HepG2 (cell line): Measurements from ENCODE around the gene HARBI1. TPM values are rescaled to one million over a fixed set of nuclear protein-coding genes. Genes with fewer than 3 reads are reported as not detected.

Experiments used
- BORCS8-MEF2B ChIP-seq: sonication (generic); formaldehyde crosslinking; IDR thresholded peaks from 2 replicates; pipeline ENCODE4 v1.8.0; 2022; ENCODE audit warnings: mild to moderate bottlenecking, missing genetic modification reagents
- CENPX ChIP-seq: sonication (generic); formaldehyde crosslinking; IDR thresholded peaks from 2 replicates; pipeline ENCODE4 v1.9.0; 2021; ENCODE audit warnings: mild to moderate bottlenecking, missing genetic modification reagents, moderate library complexity
- CHD2 ChIP-seq: IDR thresholded peaks from 2 replicates; pipeline ENCODE4 v1.6.1; 2011; ENCODE audit warnings: low read depth, low read length, improper control_type of control experiment
- EED ChIP-seq: sonication (generic); formaldehyde crosslinking; IDR thresholded peaks from 2 replicates; pipeline ENCODE4 v1.5.0; 2020; ENCODE audit warnings: mild to moderate bottlenecking, missing genetic modification reagents
- FLYWCH1 ChIP-seq: sonication (generic); formaldehyde crosslinking; IDR thresholded peaks from 2 replicates; pipeline ENCODE4 v1.8.1; 2023; ENCODE audit warnings: mild to moderate bottlenecking, missing genetic modification reagents
- FOXA1 ChIP-seq, 2 experiments: fragments of 450-650 bp in 1 of 2; sonication (generic) in 1 of 2; formaldehyde crosslinking in 1 of 2; IDR thresholded peaks; 2 replicates each; pipeline versions ENCODE4 v1.4.0 to v1.6.1; 2016 to 2020; ENCODE audit warnings: missing genetic modification reagents in 1 of 2
- GMEB2 ChIP-seq: IDR thresholded peaks from 2 replicates; pipeline ENCODE4 v1.6.1; 2016; ENCODE audit warnings: missing biosample characterization, missing genetic modification reagents, low read depth
- HDAC2 ChIP-seq: sonication (generic); formaldehyde crosslinking; IDR thresholded peaks from 2 replicates; pipeline ENCODE4 v1.4.0; 2020; ENCODE audit warnings: missing genetic modification reagents
- HNF1B ChIP-seq: sonication (generic); formaldehyde crosslinking; IDR thresholded peaks from 2 replicates; pipeline ENCODE4 v1.5.1; 2020; ENCODE audit warnings: mild to moderate bottlenecking, moderate library complexity, missing genetic modification reagents
- HNRNPUL1 ChIP-seq: fragments of 200-400 bp; formaldehyde crosslinking; IDR thresholded peaks from 2 replicates; pipeline ENCODE4 v1.6.1; 2017; ENCODE audit warnings: low read depth, mild to moderate bottlenecking, low read length, moderate library complexity
- IKZF4 ChIP-seq: sonication (generic); formaldehyde crosslinking; IDR thresholded peaks from 2 replicates; pipeline ENCODE4 v1.5.1; 2020; ENCODE audit warnings: borderline replicate concordance, mild to moderate bottlenecking, low read depth, missing genetic modification reagents; ENCODE audit errors: not compliant biosample characterization
- KDM2A ChIP-seq: sonication (generic); formaldehyde crosslinking; IDR thresholded peaks from 2 replicates; pipeline ENCODE4 v1.4.0; 2020; ENCODE audit warnings: low read depth, missing genetic modification reagents, borderline replicate concordance
- MTA1 ChIP-seq: sonication (generic); formaldehyde crosslinking; IDR thresholded peaks from 2 replicates; pipeline ENCODE4 v1.4.0; 2020; ENCODE audit warnings: missing genetic modification reagents, mild to moderate bottlenecking, borderline replicate concordance
- MXD3 ChIP-seq: IDR thresholded peaks from 2 replicates; pipeline ENCODE4 v1.6.1; 2016; ENCODE audit warnings: mild to moderate bottlenecking, missing biosample characterization, missing genetic modification reagents
- RELA ChIP-seq: sonication (generic); formaldehyde crosslinking; IDR thresholded peaks from 2 replicates; pipeline ENCODE4 v1.4.0; 2020; ENCODE audit warnings: missing genetic modification reagents
- XRCC5 ChIP-seq: fragments of 200-400 bp; formaldehyde crosslinking; optimal IDR thresholded peaks from 2 replicates; pipeline ENCODE3; 2017; ENCODE audit warnings: mild to moderate bottlenecking, low read length
- ZNF17 ChIP-seq: sonication (generic); formaldehyde crosslinking; IDR thresholded peaks from 2 replicates; pipeline ENCODE4 v1.5.0; 2020; ENCODE audit warnings: mild to moderate bottlenecking, missing genetic modification reagents
- ZNF263 ChIP-seq: sonication (generic); formaldehyde crosslinking; IDR thresholded peaks from 2 replicates; pipeline ENCODE4 v1.4.0; 2020; ENCODE audit warnings: missing genetic modification reagents
- ZNF30 ChIP-seq: sonication (generic); formaldehyde crosslinking; IDR thresholded peaks from 2 replicates; pipeline ENCODE4 v1.5.0; 2020; ENCODE audit warnings: mild to moderate bottlenecking, missing genetic modification reagents
- ZNF326 ChIP-seq: sonication (generic); formaldehyde crosslinking; IDR thresholded peaks from 2 replicates; pipeline ENCODE4 v1.4.0; 2020; ENCODE audit warnings: missing genetic modification reagents, borderline replicate concordance
- ZNF430 ChIP-seq: sonication (generic); formaldehyde crosslinking; IDR thresholded peaks from 2 replicates; pipeline ENCODE4 v1.9.0; 2021; ENCODE audit warnings: mild to moderate bottlenecking, missing genetic modification reagents
- ZNF451 ChIP-seq: sonication (generic); formaldehyde crosslinking; IDR thresholded peaks from 2 replicates; pipeline ENCODE4 v1.5.0; 2020; ENCODE audit warnings: mild to moderate bottlenecking, missing genetic modification reagents
- ZNF550 ChIP-seq: sonication (generic); formaldehyde crosslinking; IDR thresholded peaks from 2 replicates; pipeline ENCODE4 v1.4.0; 2020; ENCODE audit warnings: mild to moderate bottlenecking, missing genetic modification reagents, borderline replicate concordance
- ZNF614 ChIP-seq: IDR thresholded peaks from 2 replicates; pipeline ENCODE4 v1.6.1; 2018; ENCODE audit warnings: missing biosample characterization, missing genetic modification reagents, inconsistent platforms, borderline replicate concordance
- ZNF792 ChIP-seq: IDR thresholded peaks from 2 replicates; pipeline ENCODE4 v1.6.1; 2016
- ZSCAN5A ChIP-seq: sonication (generic); formaldehyde crosslinking; IDR thresholded peaks from 2 replicates; pipeline ENCODE4 v1.8.0; 2022; ENCODE audit warnings: mild to moderate bottlenecking, missing genetic modification reagents, borderline replicate concordance
- polyA plus RNA-seq, 8 experiments: library from polyadenylated mRNA; depleted of rRNA in 3 of 8; stranded (reverse) in 7 of 8; unstranded in 1 of 8; fragments of >200 nt; fragmentation: Illumina TruSeq in 4 of 8; extraction: Trizol in 4 of 8; gene quantifications; 2 replicates each; pipeline versions ENCODE4 v1.2.1 to v1.2.3, GENCODE V29; 2011 to 2016; ENCODE audit warnings: low read depth in 4 of 8, missing spikeins in 1 of 8, mixed read lengths in 1 of 8; ENCODE audit not compliant: insufficient read depth in 1 of 8
- total RNA-seq, 5 experiments: library from RNA; depleted of rRNA; stranded (reverse); fragments of >200 nt; fragmentation: Illumina TruSeq; extraction: Trizol; gene quantifications; 2 replicates each; pipeline ENCODE4 v1.2.3, GENCODE V29; 2016; ENCODE audit warnings: low read depth in 1 of 5

HARBI1 gene
- total and polyA plus RNA-seq, 2 of the 13 experiments (the other 11 are each of a cell fraction or from before 2014, with no cell fraction given), result 2.5 to 4.8 TPM

GRCh38 chr11:46593550-46594373 lies 23.3 kb downstream of the HARBI1 start, which contains the start of gene AMBRA1 (continued):
- peak; percentile 64; the same call in 1 of the 2 replicates for TF ChIP-seq HNF1B (CRISPR knock-in tag)
- TF ChIP-seq ZNF550 (CRISPR knock-in tag), result 0 out of 2 replicates have a peak, but pooled peaks have one; percentile 64
- no peak for TF ChIP-seq CENPX (CRISPR knock-in tag)
- 0 out of 2 replicates have a peak, but pooled peaks have one; percentile 30 for TF ChIP-seq FLYWCH1 (CRISPR knock-in tag)
- no peak for TF ChIP-seq GMEB2 (CRISPR knock-in tag)
- TF ChIP-seq RELA (CRISPR knock-in tag), result no peak
- TF ChIP-seq FOXA1 (IDR thresholded peaks at IDR 0.05), result no peak
- TF ChIP-seq FOXA1 (CRISPR knock-in tag; IDR thresholded peaks at IDR 0.05), result peak; percentile 51
- no peak for TF ChIP-seq ZSCAN5A (CRISPR knock-in tag)
- peak; percentile 74; the same call in 1 of the 2 replicates for TF ChIP-seq MXD3 (CRISPR knock-in tag)
- TF ChIP-seq ZNF451 (CRISPR knock-in tag), result no peak
- TF ChIP-seq EED (CRISPR knock-in tag), result peak; percentile 87
- no peak for TF ChIP-seq ZNF326 (CRISPR knock-in tag)
- peak; percentile 100 for TF ChIP-seq XRCC5
- TF ChIP-seq HDAC2 (CRISPR knock-in tag), result peak; percentile 71
- peak; percentile 25; the same call in 1 of the 2 replicates for TF ChIP-seq MTA1 (CRISPR knock-in tag)
- TF ChIP-seq HNRNPUL1, result no peak
- TF ChIP-seq ZNF17, result 0 out of 2 replicates have a peak, but pooled peaks have one; percentile 40
- TF ChIP-seq KDM2A (CRISPR knock-in tag), result peak; percentile 77
- peak; percentile 77 for TF ChIP-seq ZNF430 (CRISPR knock-in tag)
- peak; percentile 42; the same call in 1 of the 2 replicates for TF ChIP-seq BORCS8-MEF2B (CRISPR knock-in tag)
- peak; percentile 41; the same call in 1 of the 2 replicates for TF ChIP-seq ZNF792
- peak; percentile 88; the same call in 1 of the 2 replicates for TF ChIP-seq ZNF614 (CRISPR knock-in tag)
- no peak for TF ChIP-seq IKZF4 (CRISPR knock-in tag)
- TF ChIP-seq ZNF30 (CRISPR knock-in tag), result no peak
- TF ChIP-seq CHD2, result no peak
- TF ChIP-seq ZNF263, result peak; percentile 45; the same call in 1 of the 2 replicates
